Measurements from ENCODE around the gene TXNDC2.

DNA sequence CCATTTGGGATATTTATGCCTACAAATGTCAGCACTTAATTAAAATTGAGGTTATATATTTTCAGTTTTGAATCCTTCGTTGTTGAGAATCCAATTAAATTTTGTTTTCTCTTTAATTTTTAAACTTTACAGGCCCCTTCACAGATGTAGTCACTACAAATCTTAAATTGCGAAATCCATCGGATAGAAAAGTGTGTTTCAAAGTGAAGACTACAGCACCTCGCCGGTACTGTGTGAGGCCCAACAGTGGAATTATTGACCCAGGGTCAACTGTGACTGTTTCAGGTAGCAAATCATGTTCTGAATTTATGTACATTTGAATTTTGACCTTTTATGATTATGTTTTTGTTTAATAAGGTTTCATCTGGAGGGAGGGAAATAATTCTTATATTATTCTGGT is 45.9 kb downstream of the TXNDC2 start:
- TF ChIP-seq EZH2 (IDR thresholded peaks at IDR 0.05) (no peak), EZH2phosphoT487 (IDR thresholded peaks at IDR 0.05; ENCODE audit: borderline replicate concordance) (no peak), POLR2A (IDR thresholded peaks at IDR 0.05; ENCODE audit: borderline replicate concordance, extremely low read depth, insufficient read depth, insufficient read length) (no peak), ZNF274 (IDR thresholded peaks at IDR 0.05; ENCODE audit: low read depth, low read length) (no peak), RAD21 (IDR thresholded peaks at IDR 0.05; ENCODE audit: low read depth) (no peak)

Data from HCT116 (cell line).